ENCODE data around the gene ZKSCAN7.
A peak's percentile ranks its signal among the peaks of the same experiment; 100 is the strongest.
"Not testable (repeated sequence)": the region's sequence is repeated elsewhere in the genome, so short reads cannot be mapped to it uniquely, and the experiment has no call there.

Gene ZKSCAN7

DNA sequence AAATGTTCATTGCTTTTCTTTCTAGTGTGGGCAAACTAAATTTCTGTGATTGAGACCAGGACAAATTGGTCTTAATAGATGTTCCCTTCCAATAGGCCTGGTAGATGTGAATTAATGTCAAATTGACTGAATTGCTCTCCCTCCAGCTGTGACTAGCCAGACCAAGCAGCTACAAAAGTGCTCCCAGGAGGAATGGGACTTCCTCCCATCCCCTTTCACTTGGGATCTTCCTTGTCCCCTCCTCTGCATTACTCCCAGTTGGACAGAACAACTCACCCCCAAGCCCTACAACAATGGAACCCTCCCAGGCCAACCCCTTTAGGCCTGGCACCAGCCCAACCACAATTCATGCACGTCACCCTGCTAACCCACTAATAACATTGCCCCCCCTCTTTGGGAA lies 19.6 kb upstream of the ZKSCAN7 start:
- TF ChIP-seq YY1 (IDR thresholded peaks at IDR 0.05; ENCODE audit: insufficient read depth, insufficient read length) (no peak), SUZ12 (IDR thresholded peaks at IDR 0.05; ENCODE audit: extremely low read depth, insufficient read depth, insufficient read length) (no peak), ZNF274 (IDR thresholded peaks at IDR 0.05; ENCODE audit: low read depth, low read length) (no peak)
- Histone ChIP-seq H3K36me3 (ENCODE audit: insufficient read depth, insufficient read length, low read length) (no peaks in the 10 kb centered on the region), H3K4me1 (ENCODE audit: insufficient read depth, insufficient read length) (no peaks in the 10 kb centered on the region), H3K9me3 (ENCODE audit: insufficient read depth, low read length) (peaks cover 6% of the 10 kb centered on the region; the same call in 1 of the 2 replicates), H3K9ac (ENCODE audit: insufficient read length, low read depth) (no peak overlapping the region), H3K4me3 (ENCODE audit: insufficient read length, low read depth) (no peak overlapping the region), H3K27me3 (ENCODE audit: insufficient read depth, insufficient read length) (peaks cover 8% of the 10 kb centered on the region)
- DNase-seq (ENCODE audit: low read depth, low spot score) = no peak

DNA sequence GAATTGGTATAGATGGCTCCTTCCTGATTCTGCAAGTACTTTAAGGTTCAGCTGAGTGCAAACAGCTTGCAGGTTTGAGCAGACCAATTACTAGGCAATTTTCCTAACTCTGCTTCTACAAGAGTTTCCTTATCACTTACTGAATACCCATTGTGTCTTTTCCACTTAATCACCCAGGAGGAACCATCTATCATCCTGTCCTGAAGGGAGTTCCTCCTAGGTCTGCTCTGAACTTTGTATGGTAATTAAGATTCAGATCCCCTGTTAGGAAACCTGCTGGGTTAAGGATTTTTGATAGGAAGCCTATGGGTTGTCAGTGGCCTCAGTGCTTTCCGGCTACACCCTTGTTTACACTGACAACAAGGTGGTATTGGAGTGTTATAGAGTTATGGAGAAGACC lies 10.2 kb upstream of the ZKSCAN7 start:
- not testable (repeated sequence) for H3K27me3 ChIP-seq (ENCODE audit: insufficient read depth, insufficient read length); H3K36me3 ChIP-seq (ENCODE audit: insufficient read depth, insufficient read length, low read length); DNase-seq (ENCODE audit: low read depth, low spot score); H3K9ac ChIP-seq (ENCODE audit: insufficient read length, low read depth); H3K4me1 ChIP-seq (ENCODE audit: insufficient read depth, insufficient read length); H3K4me3 ChIP-seq (ENCODE audit: insufficient read length, low read depth)
- peaks cover 13% of the 10 kb centered on the region; the same call in 1 of the 2 replicates for H3K9me3 ChIP-seq (ENCODE audit: insufficient read depth, low read length)

DNA sequence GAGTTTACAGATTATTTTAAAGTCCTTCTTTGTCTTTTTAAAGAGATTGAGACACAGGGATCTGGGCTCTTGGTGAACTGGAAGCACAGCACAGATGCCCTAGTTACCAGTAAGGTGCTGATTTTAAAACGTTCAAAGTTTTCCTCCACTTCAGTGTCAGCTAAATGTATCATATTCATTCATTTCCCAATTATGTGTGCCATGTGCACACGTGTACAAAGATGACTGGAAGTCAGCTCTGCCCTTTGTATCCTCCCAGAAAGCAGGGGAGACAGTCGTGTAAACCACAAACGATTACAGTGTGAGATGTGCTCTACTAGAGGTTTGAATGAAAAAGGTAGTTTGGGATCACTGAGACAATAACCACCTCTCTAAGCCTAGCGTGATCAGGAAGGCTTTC lies 730 bp downstream of the ZKSCAN7 start:
- Histone ChIP-seq H3K4me1 (ENCODE audit: insufficient read depth, insufficient read length) (no peaks in the 10 kb centered on the region), H3K36me3 (ENCODE audit: insufficient read depth, insufficient read length, low read length) (peaks cover 42% of the 10 kb centered on the region), H3K9ac (ENCODE audit: insufficient read length, low read depth) (peak overlapping the region; percentile 93), H3K4me3 (ENCODE audit: insufficient read length, low read depth) (peak overlapping the region; percentile 98), H3K9me3 (ENCODE audit: insufficient read depth, low read length) (peaks cover 11% of the 10 kb centered on the region; the same call in 1 of the 2 replicates), H3K27me3 (ENCODE audit: insufficient read depth, insufficient read length) (no peaks in the 10 kb centered on the region)
- DNase-seq (ENCODE audit: low read depth, low spot score) = no peak
- no peak for TF ChIP-seq YY1 (IDR thresholded peaks at IDR 0.05; ENCODE audit: insufficient read depth, insufficient read length)
- no peak for TF ChIP-seq SUZ12 (IDR thresholded peaks at IDR 0.05; ENCODE audit: extremely low read depth, insufficient read depth, insufficient read length)
- TF ChIP-seq ZNF274 (IDR thresholded peaks at IDR 0.05; ENCODE audit: low read depth, low read length) = no peak

DNA sequence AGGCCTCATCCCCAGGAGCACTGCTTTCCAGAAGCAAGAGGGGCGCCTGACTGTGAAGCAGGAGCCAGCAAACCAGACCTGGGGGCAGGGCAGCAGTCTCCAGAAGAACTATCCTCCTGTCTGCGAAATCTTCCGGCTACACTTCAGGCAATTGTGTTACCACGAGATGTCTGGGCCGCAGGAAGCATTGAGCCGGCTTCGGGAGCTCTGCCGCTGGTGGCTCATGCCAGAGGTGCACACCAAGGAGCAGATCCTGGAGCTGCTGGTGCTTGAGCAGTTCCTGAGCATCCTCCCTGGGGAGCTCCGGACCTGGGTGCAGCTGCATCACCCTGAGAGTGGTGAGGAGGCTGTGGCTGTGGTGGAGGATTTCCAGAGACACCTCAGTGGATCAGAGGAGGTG lies 2.1 kb downstream of the ZKSCAN7 start:
- H3K4me3 ChIP-seq (ENCODE audit: insufficient read length, low read depth) = no peak overlapping the region
- H3K9ac ChIP-seq (ENCODE audit: insufficient read length, low read depth) = no peak overlapping the region
- H3K9me3 ChIP-seq (ENCODE audit: insufficient read depth, low read length) = peaks cover 24% of the 10 kb centered on the region
- H3K27me3 ChIP-seq (ENCODE audit: insufficient read depth, insufficient read length) = no peaks in the 10 kb centered on the region
- H3K36me3 ChIP-seq (ENCODE audit: insufficient read depth, insufficient read length, low read length) = peaks cover 52% of the 10 kb centered on the region
- DNase-seq (ENCODE audit: low read depth, low spot score) = no peak
- TF ChIP-seq YY1 (IDR thresholded peaks at IDR 0.05; ENCODE audit: insufficient read depth, insufficient read length) (no peak), SUZ12 (IDR thresholded peaks at IDR 0.05; ENCODE audit: extremely low read depth, insufficient read depth, insufficient read length) (no peak), ZNF274 (IDR thresholded peaks at IDR 0.05; ENCODE audit: low read depth, low read length) (no peak)
- H3K4me1 ChIP-seq (ENCODE audit: insufficient read depth, insufficient read length) = no peaks in the 10 kb centered on the region

DNA sequence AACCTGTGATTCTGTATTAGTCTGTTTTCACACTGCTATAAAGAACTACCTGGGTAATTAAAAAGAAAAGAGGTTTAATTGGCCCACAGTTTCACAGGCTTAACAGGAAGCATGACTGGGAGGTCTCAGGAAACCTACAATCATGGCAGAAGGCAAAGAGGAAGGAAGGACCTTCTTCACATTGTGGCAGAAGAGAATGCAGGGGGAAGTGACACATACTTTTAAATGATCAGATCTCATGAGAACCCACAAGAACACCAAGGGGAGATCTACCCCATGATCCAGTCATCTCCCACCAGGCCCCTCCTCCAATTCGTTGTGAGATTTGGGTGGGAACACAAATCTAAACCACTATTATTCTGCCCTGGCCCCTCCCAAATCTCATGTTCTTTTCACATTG lies 6.1 kb downstream of the ZKSCAN7 start:
- DNase-seq (ENCODE audit: low read depth, low spot score) = no peak
- Histone ChIP-seq H3K9ac (ENCODE audit: insufficient read length, low read depth) (no peak overlapping the region), H3K4me3 (ENCODE audit: insufficient read length, low read depth) (no peak overlapping the region), H3K9me3 (ENCODE audit: insufficient read depth, low read length) (peaks cover 29% of the 10 kb centered on the region), H3K27me3 (ENCODE audit: insufficient read depth, insufficient read length) (no peaks in the 10 kb centered on the region), H3K4me1 (ENCODE audit: insufficient read depth, insufficient read length) (no peaks in the 10 kb centered on the region), H3K36me3 (ENCODE audit: insufficient read depth, insufficient read length, low read length) (peaks cover 74% of the 10 kb centered on the region)
- TF ChIP-seq ZNF274 (IDR thresholded peaks at IDR 0.05; ENCODE audit: low read depth, low read length) = no peak
- TF ChIP-seq YY1 (IDR thresholded peaks at IDR 0.05; ENCODE audit: insufficient read depth, insufficient read length) = no peak

DNA sequence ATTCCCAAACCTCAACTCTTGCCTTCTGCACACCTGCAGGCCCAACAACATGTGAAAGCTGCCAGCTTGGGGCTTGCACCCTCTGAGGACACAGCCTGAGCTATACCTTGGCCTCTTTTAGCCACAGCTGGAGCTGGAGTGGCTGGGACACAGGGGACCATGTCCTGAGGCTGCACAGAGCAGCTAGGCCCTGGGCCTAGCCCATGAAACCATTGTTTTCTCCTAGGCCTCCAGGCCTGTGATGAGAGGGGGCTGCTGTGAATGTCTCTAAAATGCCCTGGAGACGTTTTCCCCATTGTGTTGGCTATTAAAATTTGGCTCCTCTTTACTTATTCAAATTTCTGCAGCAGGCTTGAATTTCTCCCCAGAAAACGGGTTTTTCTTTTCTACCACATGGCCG lies 7.2 kb downstream of the ZKSCAN7 start:
- H3K4me3 ChIP-seq (ENCODE audit: insufficient read length, low read depth) = no peak overlapping the region
- peaks cover 29% of the 10 kb centered on the region for H3K9me3 ChIP-seq (ENCODE audit: insufficient read depth, low read length)
- H3K36me3 ChIP-seq (ENCODE audit: insufficient read depth, insufficient read length, low read length) = peaks cover 74% of the 10 kb centered on the region
- no peak overlapping the region for H3K9ac ChIP-seq (ENCODE audit: insufficient read length, low read depth)
- no peaks in the 10 kb centered on the region for H3K27me3 ChIP-seq (ENCODE audit: insufficient read depth, insufficient read length)
- no peaks in the 10 kb centered on the region for H3K4me1 ChIP-seq (ENCODE audit: insufficient read depth, insufficient read length)
- no peak for TF ChIP-seq ZNF274 (IDR thresholded peaks at IDR 0.05; ENCODE audit: low read depth, low read length)
- no peak for TF ChIP-seq SUZ12 (IDR thresholded peaks at IDR 0.05; ENCODE audit: extremely low read depth, insufficient read depth, insufficient read length)
- no peak for TF ChIP-seq YY1 (IDR thresholded peaks at IDR 0.05; ENCODE audit: insufficient read depth, insufficient read length)
- no peak for DNase-seq (ENCODE audit: low read depth, low spot score)

DNA sequence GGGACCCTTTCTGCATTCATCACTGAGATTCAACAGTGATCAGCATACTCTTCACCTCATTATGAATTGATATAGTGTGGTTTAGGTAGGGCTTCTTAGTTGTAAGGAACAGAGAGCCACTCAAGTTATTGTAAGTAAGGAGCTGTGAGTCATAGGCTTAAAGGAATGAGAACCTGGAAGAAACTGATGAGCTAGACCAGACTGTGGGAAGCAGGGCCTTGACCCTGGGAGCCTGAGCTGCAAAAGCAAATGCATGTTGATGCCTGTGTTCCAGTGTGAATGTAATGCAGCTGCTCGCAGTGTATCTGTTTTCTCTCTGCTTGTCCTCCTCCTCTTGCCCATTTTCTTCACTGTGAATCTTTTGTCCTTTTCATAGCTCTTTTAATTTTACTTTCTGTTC lies 13.6 kb downstream of the ZKSCAN7 start:
- no peak for TF ChIP-seq YY1 (IDR thresholded peaks at IDR 0.05; ENCODE audit: insufficient read depth, insufficient read length)
- TF ChIP-seq SUZ12 (IDR thresholded peaks at IDR 0.05; ENCODE audit: extremely low read depth, insufficient read depth, insufficient read length) = no peak
- no peak for TF ChIP-seq ZNF274 (IDR thresholded peaks at IDR 0.05; ENCODE audit: low read depth, low read length)
- H3K9me3 ChIP-seq (ENCODE audit: insufficient read depth, low read length) = peaks cover 35% of the 10 kb centered on the region
- peaks cover 75% of the 10 kb centered on the region for H3K36me3 ChIP-seq (ENCODE audit: insufficient read depth, insufficient read length, low read length)
- H3K4me1 ChIP-seq (ENCODE audit: insufficient read depth, insufficient read length) = no peaks in the 10 kb centered on the region
- H3K4me3 ChIP-seq (ENCODE audit: insufficient read length, low read depth) = no peak overlapping the region
- no peak overlapping the region for H3K9ac ChIP-seq (ENCODE audit: insufficient read length, low read depth)
- no peaks in the 10 kb centered on the region for H3K27me3 ChIP-seq (ENCODE audit: insufficient read depth, insufficient read length)
- DNase-seq (ENCODE audit: low read depth, low spot score) = no peak

DNA sequence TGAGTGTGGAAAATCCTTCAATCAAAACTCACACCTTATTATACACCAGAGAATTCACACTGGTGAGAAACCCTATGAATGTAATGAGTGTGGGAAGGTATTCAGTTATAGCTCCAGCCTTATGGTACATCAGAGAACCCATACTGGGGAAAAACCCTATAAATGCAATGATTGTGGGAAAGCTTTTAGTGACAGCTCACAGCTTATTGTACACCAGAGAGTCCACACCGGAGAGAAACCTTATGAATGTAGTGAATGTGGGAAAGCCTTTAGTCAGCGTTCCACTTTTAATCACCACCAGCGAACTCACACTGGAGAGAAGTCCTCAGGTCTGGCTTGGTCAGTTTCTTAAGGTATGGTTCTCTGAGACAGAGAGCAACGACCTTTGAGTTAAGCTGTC lies 16.0 kb downstream of the ZKSCAN7 start:
- no peaks in the 10 kb centered on the region for H3K27me3 ChIP-seq (ENCODE audit: insufficient read depth, insufficient read length)
- peaks cover 35% of the 10 kb centered on the region for H3K9me3 ChIP-seq (ENCODE audit: insufficient read depth, low read length)
- no peak overlapping the region for H3K9ac ChIP-seq (ENCODE audit: insufficient read length, low read depth)
- H3K36me3 ChIP-seq (ENCODE audit: insufficient read depth, insufficient read length, low read length) = peaks cover 59% of the 10 kb centered on the region
- H3K4me1 ChIP-seq (ENCODE audit: insufficient read depth, insufficient read length) = no peaks in the 10 kb centered on the region
- DNase-seq (ENCODE audit: low read depth, low spot score) = no peak
- TF ChIP-seq ZNF274 (IDR thresholded peaks at IDR 0.05; ENCODE audit: low read depth, low read length) (peak; percentile 67), SUZ12 (IDR thresholded peaks at IDR 0.05; ENCODE audit: extremely low read depth, insufficient read depth, insufficient read length) (no peak)
- H3K4me3 ChIP-seq (ENCODE audit: insufficient read length, low read depth) = no peak overlapping the region

Data from NT2/D1 (cell line).